Neural progenitor cell (in vitro differentiated cells): ENCODE data around the gene FMNL2.

Experiments
- EZH2 ChIP-seq: fragments of 200-600 bp; sonication (generic); IDR thresholded peaks from 2 replicates; pipeline ENCODE4 v1.6.1; 2017; ENCODE audit warnings: antibody characterized with exemption, mild to moderate bottlenecking, moderate library complexity
- TF ChIP-seq, protein P1 (sequence below): fragments of 200-600 bp; sonication (generic); IDR thresholded peaks from 2 replicates; pipeline ENCODE4 v1.5.1; 2017; ENCODE audit warnings: antibody characterized with exemption, mild to moderate bottlenecking

DNA sequence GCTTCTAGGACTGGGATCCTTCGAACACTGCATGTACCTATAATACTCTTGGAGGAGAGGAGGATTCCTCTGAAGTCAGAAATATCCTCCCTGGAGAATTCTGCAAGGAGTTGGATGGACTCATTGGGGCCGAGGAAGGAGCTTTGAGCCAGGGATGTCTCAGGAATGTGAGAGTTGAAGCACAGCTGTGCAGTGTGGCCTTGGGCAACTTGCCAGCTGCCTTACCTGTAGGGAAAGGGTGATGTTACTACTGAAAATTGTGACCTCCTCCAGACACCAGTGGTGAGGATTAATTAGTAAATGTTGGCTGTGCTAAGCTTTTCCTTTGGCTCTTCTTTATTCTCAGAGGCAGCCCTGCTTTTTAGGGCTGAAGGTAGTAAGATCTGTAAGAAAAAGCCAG is 41.4 kb downstream of the FMNL2 start:
- TF ChIP-seq, protein P1, sequence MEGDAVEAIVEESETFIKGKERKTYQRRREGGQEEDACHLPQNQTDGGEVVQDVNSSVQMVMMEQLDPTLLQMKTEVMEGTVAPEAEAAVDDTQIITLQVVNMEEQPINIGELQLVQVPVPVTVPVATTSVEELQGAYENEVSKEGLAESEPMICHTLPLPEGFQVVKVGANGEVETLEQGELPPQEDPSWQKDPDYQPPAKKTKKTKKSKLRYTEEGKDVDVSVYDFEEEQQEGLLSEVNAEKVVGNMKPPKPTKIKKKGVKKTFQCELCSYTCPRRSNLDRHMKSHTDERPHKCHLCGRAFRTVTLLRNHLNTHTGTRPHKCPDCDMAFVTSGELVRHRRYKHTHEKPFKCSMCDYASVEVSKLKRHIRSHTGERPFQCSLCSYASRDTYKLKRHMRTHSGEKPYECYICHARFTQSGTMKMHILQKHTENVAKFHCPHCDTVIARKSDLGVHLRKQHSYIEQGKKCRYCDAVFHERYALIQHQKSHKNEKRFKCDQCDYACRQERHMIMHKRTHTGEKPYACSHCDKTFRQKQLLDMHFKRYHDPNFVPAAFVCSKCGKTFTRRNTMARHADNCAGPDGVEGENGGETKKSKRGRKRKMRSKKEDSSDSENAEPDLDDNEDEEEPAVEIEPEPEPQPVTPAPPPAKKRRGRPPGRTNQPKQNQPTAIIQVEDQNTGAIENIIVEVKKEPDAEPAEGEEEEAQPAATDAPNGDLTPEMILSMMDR, result no peak
- no peak for TF ChIP-seq EZH2
